Smooth muscle cell (in vitro differentiated cells): ENCODE data around the gene SESN3. TPM values are rescaled to one million over a fixed set of nuclear protein-coding genes. Genes with fewer than 3 reads are reported as not detected.
A peak's percentile ranks its signal among the peaks of the same experiment; 100 is the strongest.

ENCODE experiments used
- DNase-seq: peaks from one replicate; lab custom pipeline; 2025; ENCODE audit not compliant: unreplicated experiment; lab: John Stamatoyannopoulos, UW
- H2AFZ ChIP-seq: fragments of 200-600 bp; sonication (generic); 2 replicates; pipeline ENCODE4 v1.6.0; 2016; ENCODE audit warnings: antibody characterized with exemption, low read depth, mild to moderate bottlenecking
- H3F3A ChIP-seq: fragments of 200-600 bp; sonication (generic); 2 replicates; pipeline ENCODE4 v1.6.0; 2017; ENCODE audit warnings: antibody characterized with exemption, low read depth
- H3K27ac ChIP-seq: fragments of 200-600 bp; sonication (generic); 2 replicates; pipeline ENCODE4 v1.5.1; 2016; ENCODE audit warnings: low read depth, mild to moderate bottlenecking
- H3K27me3 ChIP-seq: fragments of 200-600 bp; sonication (generic); 2 replicates; pipeline ENCODE4 v1.6.1; 2016; ENCODE audit warnings: low read depth, mild to moderate bottlenecking
- H3K36me3 ChIP-seq: fragments of 200-600 bp; sonication (generic); 2 replicates; pipeline ENCODE4 v1.5.1; 2016; ENCODE audit warnings: low read depth
- H3K4me1 ChIP-seq: fragments of 200-600 bp; sonication (generic); 2 replicates; pipeline ENCODE4 v1.5.1; 2016; ENCODE audit warnings: low read depth
- H3K4me2 ChIP-seq: fragments of 200-600 bp; sonication (generic); 2 replicates; pipeline ENCODE4 v1.6.0; 2016; ENCODE audit warnings: mild to moderate bottlenecking
- H3K4me3 ChIP-seq: fragments of 200-600 bp; sonication (generic); 2 replicates; pipeline ENCODE4 v1.5.1; 2016; ENCODE audit warnings: mild to moderate bottlenecking
- H3K79me2 ChIP-seq: fragments of 200-600 bp; sonication (generic); 2 replicates; pipeline ENCODE4 v1.6.0; 2016; ENCODE audit warnings: low read depth, mild to moderate bottlenecking
- H3K9ac ChIP-seq: fragments of 200-600 bp; sonication (generic); 2 replicates; pipeline ENCODE4 v1.6.0; 2016; ENCODE audit warnings: low read depth
- H3K9me3 ChIP-seq: fragments of 200-600 bp; sonication (generic); replicated peaks from 2 replicates; pipeline ENCODE4 v1.5.1; 2016; ENCODE audit warnings: low read depth
- H4K20me1 ChIP-seq: fragments of 200-600 bp; sonication (generic); 2 replicates; pipeline ENCODE4 v1.6.0; 2016; ENCODE audit warnings: low read depth
- CTCF ChIP-seq: fragments of 200-600 bp; sonication (generic); IDR thresholded peaks from 2 replicates; pipeline ENCODE4 v1.5.1; 2017; ENCODE audit warnings: borderline replicate concordance, mild to moderate bottlenecking, antibody characterized with exemption; ENCODE audit not compliant: insufficient read depth, poor library complexity, severe bottlenecking
- WGBS: methylation state at CpG from one replicate; pipeline ENCODE4 v1.1.7; 2016; ENCODE audit warnings: low lambda C conversion rate; 5-methylcytosine and 5-hydroxymethylcytosine counted together
- polyA plus RNA-seq: library from polyadenylated mRNA; unstranded; fragments of >200 nt; fragmentation: Nextera tagmentation; extraction: Ambion mirVana; gene quantifications from 2 replicates; pipeline ENCODE4 v1.2.1, GENCODE V29; 2016
- total RNA-seq: library from RNA; depleted of rRNA; stranded (reverse); fragments of >200 nt; gene quantifications from 2 replicates; pipeline ENCODE4 v1.2.3, GENCODE V29; 2014

Gene SESN3
- total and polyA plus RNA-seq, 2 experiments from 2014 or later: 20.4 to 374 TPM

- H3K4me1 ChIP-seq: peaks cover 12% of the 10 kb centered on the region
- H3K9ac ChIP-seq: no peak overlapping the region
- no peaks in the 10 kb centered on the region for H3F3A ChIP-seq
- no peaks in the 10 kb centered on the region for H4K20me1 ChIP-seq
- H3K4me3 ChIP-seq: no peak overlapping the region
- peak overlapping the region; percentile 83 for H2AFZ ChIP-seq
- WGBS: 81% methylated on average over 5 of the region's 5 CpGs
- H3K27me3 ChIP-seq: no peaks in the 10 kb centered on the region
- peak overlapping the region; percentile 13 for H3K4me2 ChIP-seq
- H3K9me3 ChIP-seq: no peaks in the 10 kb centered on the region
- TF ChIP-seq CTCF: no peak
- no peaks in the 10 kb centered on the region for H3K79me2 ChIP-seq
- DNase-seq: no peak
- no peaks in the 10 kb centered on the region for H3K36me3 ChIP-seq
- H3K27ac ChIP-seq: no peak overlapping the region
Observed at GRCh38 chr11:95241681-95242081, 10.7 kb upstream of the SESN3 start.

DNA sequence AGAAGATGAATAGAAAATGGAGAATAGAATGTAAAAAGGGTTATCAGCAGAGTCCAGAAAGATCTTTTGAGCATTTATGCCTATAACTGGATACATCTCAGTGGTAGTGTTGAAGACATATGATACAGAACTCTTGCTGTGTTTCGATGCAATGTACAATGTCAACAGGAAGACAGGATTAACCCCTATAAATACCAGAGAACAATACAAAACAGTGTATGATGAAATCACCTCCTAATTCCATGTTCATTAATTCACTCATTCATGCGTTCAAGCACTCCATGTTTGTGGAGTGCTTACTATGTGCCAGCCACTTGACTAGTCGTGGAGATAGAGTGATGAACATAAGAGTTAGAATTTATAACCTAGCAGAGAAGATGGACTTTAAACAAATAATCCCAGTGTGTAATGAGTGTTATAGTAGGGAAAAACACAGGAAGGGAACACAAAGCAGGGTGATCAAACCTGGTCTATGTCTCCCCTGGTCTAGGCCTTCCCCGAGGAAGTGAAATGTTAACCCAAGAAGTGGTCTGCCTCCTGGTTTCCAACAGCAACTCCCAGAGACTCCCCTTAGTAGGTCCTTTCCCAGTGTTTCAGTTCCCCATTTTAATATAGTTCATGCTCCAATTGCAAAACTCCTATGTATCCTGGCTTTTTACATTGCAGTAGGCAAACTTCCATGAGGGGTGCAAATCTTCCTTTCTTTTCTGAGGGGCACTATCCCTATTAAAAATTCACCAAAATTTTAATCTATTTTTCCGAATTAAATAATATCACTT, 9.1 kb upstream of the SESN3 start:
- Histone ChIP-seq H3F3A (no peaks in the 10 kb centered on the region), H3K27me3 (no peaks in the 10 kb centered on the region), H4K20me1 (no peaks in the 10 kb centered on the region), H3K4me1 (peaks cover 12% of the 10 kb centered on the region), H3K4me2 (no peak overlapping the region), H3K36me3 (no peaks in the 10 kb centered on the region), H3K9me3 (no peaks in the 10 kb centered on the region), H3K4me3 (no peak overlapping the region), H3K79me2 (no peaks in the 10 kb centered on the region), H3K27ac (no peak overlapping the region), H2AFZ (no peak overlapping the region), H3K9ac (no peak overlapping the region)
- no peak for TF ChIP-seq CTCF
- 86% methylated on average over 5 of the region's 5 CpGs for WGBS
- no peak for DNase-seq

GRCh38 chr11:95232666-95233065, 1.7 kb upstream of the SESN3 start:
- Histone ChIP-seq H3K4me3 (peak overlapping the region; percentile 49), H3K4me1 (peaks cover 36% of the 10 kb centered on the region), H2AFZ (peak overlapping the region; percentile 57), H3K79me2 (peaks cover 41% of the 10 kb centered on the region), H3K9me3 (no peaks in the 10 kb centered on the region), H3F3A (peaks cover 28% of the 10 kb centered on the region), H3K27me3 (no peaks in the 10 kb centered on the region), H3K27ac (peak overlapping the region; percentile 92), H3K36me3 (no peaks in the 10 kb centered on the region), H3K9ac (peak overlapping the region; percentile 75), H3K4me2 (peak overlapping the region; percentile 85), H4K20me1 (peaks cover 32% of the 10 kb centered on the region)
- no peak for DNase-seq
- WGBS: 34% methylated on average over 3 of the region's 3 CpGs
- no peak for TF ChIP-seq CTCF
